Gastrocnemius medialis (tissue), 4 donors: ENCODE data around the gene NUTM1.

ENCODE experiments used
- CTCF ChIP-seq, 5 experiments: fragments of 450-650 bp in 3 of 5; fragments of 200-600 bp in 2 of 5; sonication (generic) in 2 of 5; IDR thresholded peaks in 4 of 5; conservative IDR thresholded peaks in 1 of 5; 1 replicate in 4 of 5; 2 replicates in 1 of 5; pipeline ENCODE4 v1.5.1; 2016 to 2019; ENCODE audit warnings: antibody characterized with exemption in 5 of 5, mild to moderate bottlenecking in 3 of 5, moderate library complexity in 3 of 5
- POLR2A ChIP-seq, 2 donors: fragments of 450-650 bp; IDR thresholded peaks; one replicate each; pipeline ENCODE4 v1.6.1; 2017; ENCODE audit warnings: antibody characterized with exemption in 2 of 2, mild to moderate bottlenecking in 2 of 2, moderate library complexity in 2 of 2

- TF ChIP-seq CTCF (IDR thresholded peaks at IDR 0.05 in 4 of 5, conservative IDR thresholded peaks at IDR 0.05 in 1 of 5) (no peak), POLR2A (IDR thresholded peaks at IDR 0.05) (peak; percentile 70 to 86)
Measured at GRCh38 chr15:34337557-34338306, 5.4 kb upstream of the NUTM1 start, which contains the start of gene SLC12A6.
